Measurements from ENCODE around the gene ZBTB7C. TPM values are rescaled to one million over a fixed set of nuclear protein-coding genes. Genes with fewer than 3 reads are reported as not detected.
A peak's percentile ranks its signal among the peaks of the same experiment; 100 is the strongest.
"Not testable (repeated sequence)": the region's sequence is repeated elsewhere in the genome, so short reads cannot be mapped to it uniquely, and the experiment has no call there.

The ZBTB7C gene
- total RNA-seq, 1 donor from 2014 or later, result 14.2 TPM

- DNase-seq (ENCODE audit: low spot score), result peak; percentile 60
These were observed 105.3 kb downstream of the ZBTB7C start for GRCh38 chr18:48303883-48304282.

GRCh38 chr18:48302736-48303135, 106.4 kb downstream of the ZBTB7C start:
- DNase-seq (ENCODE audit: low spot score), result peak; percentile 28

GRCh38 chr18:48300463-48300961, 108.7 kb downstream of the ZBTB7C start:
- peak; percentile 71 for DNase-seq (ENCODE audit: low spot score)

- DNase-seq (ENCODE audit: low spot score), result peak; percentile 43
These were observed 112.0 kb downstream of the ZBTB7C start for GRCh38 chr18:48297139-48297538.

GRCh38 chr18:48296581-48296980, 112.6 kb downstream of the ZBTB7C start:
- peak; percentile 78 for DNase-seq (ENCODE audit: low spot score)

- peak; percentile 43 for DNase-seq (ENCODE audit: low spot score)
These were observed 113.4 kb downstream of the ZBTB7C start for GRCh38 chr18:48295586-48296311.

GRCh38 chr18:48294899-48295585, 114.1 kb downstream of the ZBTB7C start:
- peak; percentile 78 for DNase-seq (ENCODE audit: low spot score)

- DNase-seq (ENCODE audit: low spot score), result peak; percentile 81
These were observed 115.0 kb downstream of the ZBTB7C start for GRCh38 chr18:48293954-48294898.

GRCh38 chr18:48292782-48293424, 116.3 kb downstream of the ZBTB7C start:
- no peak for DNase-seq (ENCODE audit: low spot score)

- DNase-seq (ENCODE audit: low spot score), result no peak
These were observed 117.0 kb downstream of the ZBTB7C start for GRCh38 chr18:48292229-48292628.

GRCh38 chr18:48290162-48290926, 118.8 kb downstream of the ZBTB7C start:
- DNase-seq (ENCODE audit: low spot score), result peak; percentile 84

GRCh38 chr18:48284743-48285142, 124.4 kb downstream of the ZBTB7C start:
- no peak for DNase-seq (ENCODE audit: low spot score)

GRCh38 chr18:48284011-48284410, 125.2 kb downstream of the ZBTB7C start:
- DNase-seq (ENCODE audit: low spot score), result not testable (repeated sequence)

- DNase-seq (ENCODE audit: low spot score), result not testable (repeated sequence)
These were observed 127.7 kb downstream of the ZBTB7C start for GRCh38 chr18:48281460-48281859.

- no peak for DNase-seq (ENCODE audit: low spot score)
These were observed 129.9 kb downstream of the ZBTB7C start for GRCh38 chr18:48279312-48279711.

- DNase-seq (ENCODE audit: low spot score), result no peak
These were observed 131.1 kb downstream of the ZBTB7C start for GRCh38 chr18:48278081-48278480.

GRCh38 chr18:48274301-48274700, 134.9 kb downstream of the ZBTB7C start:
- no peak for DNase-seq (ENCODE audit: low spot score)

- no peak for DNase-seq (ENCODE audit: low spot score)
These were observed 138.3 kb downstream of the ZBTB7C start for GRCh38 chr18:48270929-48271328.

- DNase-seq (ENCODE audit: low spot score), result no peak
These were observed 143.9 kb downstream of the ZBTB7C start for GRCh38 chr18:48265328-48265727.
